WTC11 (cell line): Measurements from ENCODE around the gene B3GLCT. TPM values are rescaled to one million over a fixed set of nuclear protein-coding genes. Genes with fewer than 3 reads are reported as not detected.

ENCODE experiments used
- ATAC-seq: fragments of 200-7000 bp; cut with Tn5 transposase; 2 replicates; pipeline ENCODE4 v1.10.0; 2021; ENCODE audit warnings: mild to moderate bottlenecking, moderate library complexity
- CTCF ChIA-PET: fragments of 300-600 bp; sonication (Branson Sonifier 250); formaldehyde crosslinking; loops from one replicate; lab custom pipeline; 2021; ENCODE audit warnings: antibody characterized with exemption; lab: Charles Lee
- POLR2A ChIA-PET: fragments of 350-600 bp; sonication (Branson Sonifier 250); formaldehyde crosslinking; loops from one replicate; lab custom pipeline; 2021; ENCODE audit warnings: antibody characterized with exemption; lab: Charles Lee
- DNase-seq: peaks from one replicate; pipeline ENCODE4 v3.0.0; 2021; ENCODE audit warnings: low spot score
- H3K27ac Mint-ChIP-seq: 2 replicates; pipeline ENCODE4 v1.8.0; 2021; ENCODE audit warnings: mixed read lengths
- H3K27me3 Mint-ChIP-seq: 2 replicates; pipeline ENCODE4 v1.8.0; 2021; ENCODE audit warnings: low read depth, mild to moderate bottlenecking, moderate library complexity, mixed read lengths
- H3K36me3 Mint-ChIP-seq: 2 replicates; pipeline ENCODE4 v1.8.0; 2021; ENCODE audit warnings: mixed read lengths
- H3K4me1 Mint-ChIP-seq: 2 replicates; pipeline ENCODE4 v1.8.0; 2022; ENCODE audit warnings: mixed read lengths
- H3K4me3 Mint-ChIP-seq: 2 replicates; pipeline ENCODE4 v1.8.0; 2021; ENCODE audit warnings: mild to moderate bottlenecking, moderate library complexity, mixed read lengths
- H3K9me3 Mint-ChIP-seq: 2 replicates; pipeline ENCODE4 v1.8.0; 2021; ENCODE audit warnings: mixed read lengths
- ATF2 ChIP-seq: sonication (generic); formaldehyde crosslinking; IDR thresholded peaks from 2 replicates; pipeline ENCODE4 v1.8.1; 2022; ENCODE audit warnings: low read depth, missing genetic modification reagents, borderline replicate concordance
- ESRRA ChIP-seq: sonication (generic); formaldehyde crosslinking; IDR thresholded peaks from 2 replicates; pipeline ENCODE4 v1.8.1; 2022; ENCODE audit warnings: mild to moderate bottlenecking, missing genetic modification reagents, borderline replicate concordance
- HMGXB4 ChIP-seq: sonication (generic); formaldehyde crosslinking; IDR thresholded peaks from 2 replicates; pipeline ENCODE4 v1.8.1; 2023; ENCODE audit warnings: mild to moderate bottlenecking, moderate library complexity, missing genetic modification reagents
- NR3C1 ChIP-seq: sonication (generic); formaldehyde crosslinking; conservative IDR thresholded peaks from 2 replicates; pipeline ENCODE4 v1.8.1; 2023; ENCODE audit warnings: low read depth, mild to moderate bottlenecking, missing genetic modification reagents
- STAT6 ChIP-seq: sonication (generic); formaldehyde crosslinking; conservative IDR thresholded peaks from 2 replicates; pipeline ENCODE4 v1.8.1; 2023; ENCODE audit warnings: mild to moderate bottlenecking, low read depth, missing genetic modification reagents, moderate library complexity
- ZBTB43 ChIP-seq: sonication (generic); formaldehyde crosslinking; IDR thresholded peaks from 2 replicates; pipeline ENCODE4 v1.8.1; 2023; ENCODE audit warnings: mild to moderate bottlenecking, missing genetic modification reagents
- total RNA-seq: library from RNA; stranded (reverse); gene quantifications from 3 replicates; pipeline ENCODE4 v1.2.3, GENCODE V29; 2021
- TF ChIP-seq, protein P1 (sequence below): sonication (generic); formaldehyde crosslinking; IDR thresholded peaks from 2 replicates; pipeline ENCODE4 v1.8.1; 2022; ENCODE audit warnings: low read depth, mild to moderate bottlenecking, moderate library complexity, missing genetic modification reagents, borderline replicate concordance
- TF ChIP-seq, protein P2 (sequence below): sonication (generic); formaldehyde crosslinking; IDR thresholded peaks from 2 replicates; pipeline ENCODE4 v1.8.0; 2022; ENCODE audit warnings: missing genetic modification reagents
- TF ChIP-seq, protein P3 (sequence below): sonication (generic); formaldehyde crosslinking; IDR thresholded peaks from 2 replicates; pipeline ENCODE4 v1.8.1; 2023; ENCODE audit warnings: mild to moderate bottlenecking, missing genetic modification reagents
- TF ChIP-seq, protein P4 (sequence below): fragments of 250-450 bp; sonication (Bioruptor Pico); IDR thresholded peaks from 2 replicates; pipeline ENCODE4 v1.8.0; 2021; ENCODE audit warnings: mild to moderate bottlenecking

Gene B3GLCT
- total RNA-seq, 1 experiment from 2014 or later = 2.4 TPM

- peaks cover 31% of the 10 kb centered on the region for H3K36me3 Mint-ChIP-seq
- H3K27me3 Mint-ChIP-seq = no peaks in the 10 kb centered on the region
- H3K27ac Mint-ChIP-seq = no peak overlapping the region
- H3K4me1 Mint-ChIP-seq = peaks cover 4% of the 10 kb centered on the region; the same call in 1 of the 2 replicates
- H3K9me3 Mint-ChIP-seq = peaks cover 31% of the 10 kb centered on the region
- no peak for DNase-seq
- no peak for ATAC-seq
- H3K4me3 Mint-ChIP-seq = no peak overlapping the region
- POLR2A ChIA-PET = no interaction called here
- CTCF ChIA-PET = no interaction called here
- TF ChIP-seq ESRRA (CRISPR knock-in tag) = no peak
- TF ChIP-seq, protein P1, sequence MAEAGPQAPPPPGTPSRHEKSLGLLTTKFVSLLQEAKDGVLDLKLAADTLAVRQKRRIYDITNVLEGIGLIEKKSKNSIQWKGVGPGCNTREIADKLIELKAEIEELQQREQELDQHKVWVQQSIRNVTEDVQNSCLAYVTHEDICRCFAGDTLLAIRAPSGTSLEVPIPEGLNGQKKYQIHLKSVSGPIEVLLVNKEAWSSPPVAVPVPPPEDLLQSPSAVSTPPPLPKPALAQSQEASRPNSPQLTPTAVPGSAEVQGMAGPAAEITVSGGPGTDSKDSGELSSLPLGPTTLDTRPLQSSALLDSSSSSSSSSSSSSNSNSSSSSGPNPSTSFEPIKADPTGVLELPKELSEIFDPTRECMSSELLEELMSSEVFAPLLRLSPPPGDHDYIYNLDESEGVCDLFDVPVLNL (CRISPR knock-in tag) = no peak
- no peak for TF ChIP-seq ZBTB43 (CRISPR knock-in tag)
- TF ChIP-seq, protein P2, sequence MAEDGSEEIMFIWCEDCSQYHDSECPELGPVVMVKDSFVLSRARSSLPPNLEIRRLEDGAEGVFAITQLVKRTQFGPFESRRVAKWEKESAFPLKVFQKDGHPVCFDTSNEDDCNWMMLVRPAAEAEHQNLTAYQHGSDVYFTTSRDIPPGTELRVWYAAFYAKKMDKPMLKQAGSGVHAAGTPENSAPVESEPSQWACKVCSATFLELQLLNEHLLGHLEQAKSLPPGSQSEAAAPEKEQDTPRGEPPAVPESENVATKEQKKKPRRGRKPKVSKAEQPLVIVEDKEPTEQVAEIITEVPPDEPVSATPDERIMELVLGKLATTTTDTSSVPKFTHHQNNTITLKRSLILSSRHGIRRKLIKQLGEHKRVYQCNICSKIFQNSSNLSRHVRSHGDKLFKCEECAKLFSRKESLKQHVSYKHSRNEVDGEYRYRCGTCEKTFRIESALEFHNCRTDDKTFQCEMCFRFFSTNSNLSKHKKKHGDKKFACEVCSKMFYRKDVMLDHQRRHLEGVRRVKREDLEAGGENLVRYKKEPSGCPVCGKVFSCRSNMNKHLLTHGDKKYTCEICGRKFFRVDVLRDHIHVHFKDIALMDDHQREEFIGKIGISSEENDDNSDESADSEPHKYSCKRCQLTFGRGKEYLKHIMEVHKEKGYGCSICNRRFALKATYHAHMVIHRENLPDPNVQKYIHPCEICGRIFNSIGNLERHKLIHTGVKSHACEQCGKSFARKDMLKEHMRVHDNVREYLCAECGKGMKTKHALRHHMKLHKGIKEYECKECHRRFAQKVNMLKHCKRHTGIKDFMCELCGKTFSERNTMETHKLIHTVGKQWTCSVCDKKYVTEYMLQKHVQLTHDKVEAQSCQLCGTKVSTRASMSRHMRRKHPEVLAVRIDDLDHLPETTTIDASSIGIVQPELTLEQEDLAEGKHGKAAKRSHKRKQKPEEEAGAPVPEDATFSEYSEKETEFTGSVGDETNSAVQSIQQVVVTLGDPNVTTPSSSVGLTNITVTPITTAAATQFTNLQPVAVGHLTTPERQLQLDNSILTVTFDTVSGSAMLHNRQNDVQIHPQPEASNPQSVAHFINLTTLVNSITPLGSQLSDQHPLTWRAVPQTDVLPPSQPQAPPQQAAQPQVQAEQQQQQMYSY (CRISPR knock-in tag) = no peak
- no peak for TF ChIP-seq HMGXB4 (CRISPR knock-in tag)
- TF ChIP-seq, protein P3, sequence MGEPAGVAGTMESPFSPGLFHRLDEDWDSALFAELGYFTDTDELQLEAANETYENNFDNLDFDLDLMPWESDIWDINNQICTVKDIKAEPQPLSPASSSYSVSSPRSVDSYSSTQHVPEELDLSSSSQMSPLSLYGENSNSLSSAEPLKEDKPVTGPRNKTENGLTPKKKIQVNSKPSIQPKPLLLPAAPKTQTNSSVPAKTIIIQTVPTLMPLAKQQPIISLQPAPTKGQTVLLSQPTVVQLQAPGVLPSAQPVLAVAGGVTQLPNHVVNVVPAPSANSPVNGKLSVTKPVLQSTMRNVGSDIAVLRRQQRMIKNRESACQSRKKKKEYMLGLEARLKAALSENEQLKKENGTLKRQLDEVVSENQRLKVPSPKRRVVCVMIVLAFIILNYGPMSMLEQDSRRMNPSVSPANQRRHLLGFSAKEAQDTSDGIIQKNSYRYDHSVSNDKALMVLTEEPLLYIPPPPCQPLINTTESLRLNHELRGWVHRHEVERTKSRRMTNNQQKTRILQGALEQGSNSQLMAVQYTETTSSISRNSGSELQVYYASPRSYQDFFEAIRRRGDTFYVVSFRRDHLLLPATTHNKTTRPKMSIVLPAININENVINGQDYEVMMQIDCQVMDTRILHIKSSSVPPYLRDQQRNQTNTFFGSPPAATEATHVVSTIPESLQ = no peak
- no peak for TF ChIP-seq ATF2 (CRISPR knock-in tag)
- TF ChIP-seq, protein P4, sequence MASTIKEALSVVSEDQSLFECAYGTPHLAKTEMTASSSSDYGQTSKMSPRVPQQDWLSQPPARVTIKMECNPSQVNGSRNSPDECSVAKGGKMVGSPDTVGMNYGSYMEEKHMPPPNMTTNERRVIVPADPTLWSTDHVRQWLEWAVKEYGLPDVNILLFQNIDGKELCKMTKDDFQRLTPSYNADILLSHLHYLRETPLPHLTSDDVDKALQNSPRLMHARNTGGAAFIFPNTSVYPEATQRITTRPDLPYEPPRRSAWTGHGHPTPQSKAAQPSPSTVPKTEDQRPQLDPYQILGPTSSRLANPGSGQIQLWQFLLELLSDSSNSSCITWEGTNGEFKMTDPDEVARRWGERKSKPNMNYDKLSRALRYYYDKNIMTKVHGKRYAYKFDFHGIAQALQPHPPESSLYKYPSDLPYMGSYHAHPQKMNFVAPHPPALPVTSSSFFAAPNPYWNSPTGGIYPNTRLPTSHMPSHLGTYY (CRISPR knock-in tag) = no peak
- no peak for TF ChIP-seq STAT6 (CRISPR knock-in tag)
- TF ChIP-seq NR3C1 (CRISPR knock-in tag) = no peak
These were observed 83.1 kb downstream of the B3GLCT start for GRCh38 chr13:31282741-31283455.
